GM12878 (cell line): ENCODE data around the gene LY9. TPM values are rescaled to one million over a fixed set of nuclear protein-coding genes. Genes with fewer than 3 reads are reported as not detected.

ENCODE experiments used
- ATF3 ChIP-seq: IDR thresholded peaks from 2 replicates; pipeline ENCODE4 v1.6.1; 2011; ENCODE audit warnings: low read depth, mild to moderate bottlenecking, low read length, moderate library complexity, borderline replicate concordance; ENCODE audit errors: extremely low read depth
- BACH1 ChIP-seq: fragments of 450-650 bp; IDR thresholded peaks from 2 replicates; pipeline ENCODE4 v1.6.1; 2017; ENCODE audit warnings: mild to moderate bottlenecking, borderline replicate concordance
- DPF2 ChIP-seq: fragments of 450-650 bp; IDR thresholded peaks from 2 replicates; pipeline ENCODE4 v1.6.1; 2017; ENCODE audit warnings: mild to moderate bottlenecking
- ELK1 ChIP-seq: IDR thresholded peaks from 2 replicates; pipeline ENCODE4 v1.6.1; 2012; ENCODE audit warnings: low read depth, low read length, improper control_type of control experiment
- EP300 ChIP-seq, 2 experiments: fragments of 150-350 bp in 1 of 2; IDR thresholded peaks; 2 replicates each; pipeline ENCODE4 v1.6.1; 2011 to 2012; ENCODE audit warnings: low read depth in 2 of 2, low read length in 2 of 2, borderline replicate concordance in 1 of 2, improper control_type of control experiment in 1 of 2, inconsistent platforms in 1 of 2; ENCODE audit not compliant: control insufficient read depth in 1 of 2
- NFXL1 ChIP-seq: fragments of 450-650 bp; IDR thresholded peaks from 2 replicates; pipeline ENCODE4 v1.6.1; 2017; ENCODE audit warnings: antibody characterized with exemption, mild to moderate bottlenecking, borderline replicate concordance
- POLR2A ChIP-seq: IDR thresholded peaks from 2 replicates; pipeline ENCODE4 v1.6.1; 2011; ENCODE audit warnings: low read depth, mild to moderate bottlenecking, low read length
- RB1 ChIP-seq: fragments of 450-650 bp; formaldehyde crosslinking; IDR thresholded peaks from 2 replicates; pipeline ENCODE4 v1.6.1; 2017; ENCODE audit warnings: mild to moderate bottlenecking, borderline replicate concordance
- RELB ChIP-seq: fragments of 450-650 bp; IDR thresholded peaks from 2 replicates; pipeline ENCODE4 v1.6.1; 2017; ENCODE audit warnings: low read depth, mild to moderate bottlenecking, moderate library complexity
- ZBTB11 ChIP-seq: fragments of 450-650 bp; formaldehyde crosslinking; IDR thresholded peaks from 2 replicates; pipeline ENCODE4 v1.5.0; 2022; ENCODE audit warnings: mild to moderate bottlenecking, missing genetic modification characterization
- polyA plus RNA-seq, 11 experiments: library from polyadenylated mRNA; depleted of rRNA in 4 of 11; unstranded in 6 of 11; stranded (reverse) in 5 of 11; fragments of >200 nt; fragmentation: Nextera tagmentation in 4 of 11; fragmentation: Illumina TruSeq in 1 of 11; extraction: Ambion mirVana in 4 of 11; extraction: Trizol in 1 of 11; gene quantifications; 1 replicate in 1 of 11; 2 replicates in 10 of 11; pipeline versions ENCODE4 v1.2.1 to v1.2.3, GENCODE V29; 2011 to 2016; ENCODE audit warnings: inconsistent platforms in 2 of 11, missing spikeins in 2 of 11, low read depth in 1 of 11
- total RNA-seq, 4 experiments: library from RNA; depleted of rRNA in 3 of 4; stranded (reverse); fragments of >200 nt in 3 of 4; fragmentation: Illumina TruSeq in 1 of 4; extraction: Trizol in 1 of 4; gene quantifications; 2 replicates each; pipeline versions ENCODE4 v1.2.1 to v1.2.3, GENCODE V29; 2013 to 2021

LY9 gene
- total and polyA plus RNA-seq, 10 of the 15 experiments (the other 5 are each of a cell fraction or from before 2014, with no cell fraction given), result 2.7 to 12.5 (median 9.0) TPM

- TF ChIP-seq RB1, result no peak
- TF ChIP-seq RELB, result no peak
- TF ChIP-seq EP300 (IDR thresholded peaks at IDR 0.05; ENCODE audit: borderline replicate concordance in 1 of 2, control insufficient read depth in 1 of 2, low read depth in 2 of 2, low read length in 2 of 2), result no peak
- TF ChIP-seq ELK1, result no peak
- TF ChIP-seq BACH1, result no peak
- no peak for TF ChIP-seq NFXL1
- no peak for TF ChIP-seq ATF3
- TF ChIP-seq ZBTB11 (CRISPR knock-in tag), result no peak
- TF ChIP-seq POLR2A, result no peak
- no peak for TF ChIP-seq DPF2
These were observed 37.5 kb upstream of the LY9 start (continued) for GRCh38 chr1:160758521-160758920.
